ENCODE data around the gene PRDM13.

DNA sequence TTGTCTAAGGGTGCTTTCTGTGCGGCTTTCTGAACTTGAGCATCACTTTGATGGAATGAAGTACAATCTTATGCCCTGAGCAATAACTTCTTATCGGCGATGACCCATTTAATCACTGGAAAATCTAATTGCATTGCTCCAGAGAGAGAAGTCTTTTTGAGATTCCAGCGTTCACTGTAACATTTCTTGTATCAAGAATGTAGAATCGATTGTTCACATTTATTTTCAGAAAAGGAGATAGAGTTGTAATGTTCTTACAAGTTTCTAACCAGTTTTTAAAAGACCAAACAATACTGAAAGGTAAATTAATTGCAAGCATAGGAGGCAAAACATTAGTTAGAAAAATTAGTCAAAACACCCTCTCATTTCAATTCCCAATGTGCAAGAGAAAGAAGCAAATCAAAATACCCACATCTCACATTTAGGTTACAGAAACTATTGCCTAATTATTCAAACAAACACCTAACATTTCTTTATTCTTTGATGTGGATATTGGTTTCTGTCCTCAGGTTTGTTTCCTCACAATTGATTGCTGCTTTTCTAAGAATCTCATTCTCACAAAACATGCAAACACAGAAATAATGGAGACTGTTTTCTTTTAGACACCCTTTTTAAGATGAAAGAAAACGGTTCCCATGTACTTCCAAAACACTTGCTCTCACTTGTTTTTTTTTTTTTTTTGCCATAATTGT is 14.8 kb upstream of the PRDM13 start:
- TF ChIP-seq TAF1 (IDR thresholded peaks at IDR 0.05; ENCODE audit: low read depth) (no peak), CREB1 (IDR thresholded peaks at IDR 0.05; ENCODE audit: low read depth) (no peak), NFIC (IDR thresholded peaks at IDR 0.05) (no peak)
- TF ChIP-seq, protein P1, sequence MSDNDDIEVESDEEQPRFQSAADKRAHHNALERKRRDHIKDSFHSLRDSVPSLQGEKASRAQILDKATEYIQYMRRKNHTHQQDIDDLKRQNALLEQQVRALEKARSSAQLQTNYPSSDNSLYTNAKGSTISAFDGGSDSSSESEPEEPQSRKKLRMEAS (IDR thresholded peaks at IDR 0.05) = no peak
- TF ChIP-seq, protein P2, sequence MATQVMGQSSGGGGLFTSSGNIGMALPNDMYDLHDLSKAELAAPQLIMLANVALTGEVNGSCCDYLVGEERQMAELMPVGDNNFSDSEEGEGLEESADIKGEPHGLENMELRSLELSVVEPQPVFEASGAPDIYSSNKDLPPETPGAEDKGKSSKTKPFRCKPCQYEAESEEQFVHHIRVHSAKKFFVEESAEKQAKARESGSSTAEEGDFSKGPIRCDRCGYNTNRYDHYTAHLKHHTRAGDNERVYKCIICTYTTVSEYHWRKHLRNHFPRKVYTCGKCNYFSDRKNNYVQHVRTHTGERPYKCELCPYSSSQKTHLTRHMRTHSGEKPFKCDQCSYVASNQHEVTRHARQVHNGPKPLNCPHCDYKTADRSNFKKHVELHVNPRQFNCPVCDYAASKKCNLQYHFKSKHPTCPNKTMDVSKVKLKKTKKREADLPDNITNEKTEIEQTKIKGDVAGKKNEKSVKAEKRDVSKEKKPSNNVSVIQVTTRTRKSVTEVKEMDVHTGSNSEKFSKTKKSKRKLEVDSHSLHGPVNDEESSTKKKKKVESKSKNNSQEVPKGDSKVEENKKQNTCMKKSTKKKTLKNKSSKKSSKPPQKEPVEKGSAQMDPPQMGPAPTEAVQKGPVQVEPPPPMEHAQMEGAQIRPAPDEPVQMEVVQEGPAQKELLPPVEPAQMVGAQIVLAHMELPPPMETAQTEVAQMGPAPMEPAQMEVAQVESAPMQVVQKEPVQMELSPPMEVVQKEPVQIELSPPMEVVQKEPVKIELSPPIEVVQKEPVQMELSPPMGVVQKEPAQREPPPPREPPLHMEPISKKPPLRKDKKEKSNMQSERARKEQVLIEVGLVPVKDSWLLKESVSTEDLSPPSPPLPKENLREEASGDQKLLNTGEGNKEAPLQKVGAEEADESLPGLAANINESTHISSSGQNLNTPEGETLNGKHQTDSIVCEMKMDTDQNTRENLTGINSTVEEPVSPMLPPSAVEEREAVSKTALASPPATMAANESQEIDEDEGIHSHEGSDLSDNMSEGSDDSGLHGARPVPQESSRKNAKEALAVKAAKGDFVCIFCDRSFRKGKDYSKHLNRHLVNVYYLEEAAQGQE (IDR thresholded peaks at IDR 0.05; ENCODE audit: low read depth) = no peak

Data from Ishikawa (cell line).